Neural progenitor cell (in vitro differentiated cells): Measurements from ENCODE around the gene POFUT1. TPM values are rescaled to one million over a fixed set of nuclear protein-coding genes. Genes with fewer than 3 reads are reported as not detected.

ENCODE experiments used
- DNase-seq: peaks from one replicate; pipeline ENCODE4 v3.0.0-alpha.2; 2016; ENCODE audit warnings: low spot score
- H2AFZ ChIP-seq: fragments of 200-600 bp; sonication (generic); replicated peaks from 2 replicates; pipeline ENCODE4 v1.6.1; 2016; ENCODE audit warnings: antibody characterized with exemption
- H3F3A ChIP-seq: fragments of 200-600 bp; sonication (generic); 2 replicates; pipeline ENCODE4 v1.6.1; 2016; ENCODE audit warnings: antibody characterized with exemption, low read depth
- H3K27ac ChIP-seq: fragments of 200-600 bp; sonication (generic); 2 replicates; pipeline ENCODE4 v1.5.1; 2016; ENCODE audit warnings: mild to moderate bottlenecking
- H3K27me3 ChIP-seq: fragments of 200-600 bp; sonication (generic); 2 replicates; pipeline ENCODE4 v1.6.1; 2016; ENCODE audit warnings: mild to moderate bottlenecking, moderate library complexity
- H3K36me3 ChIP-seq: fragments of 200-600 bp; sonication (generic); 2 replicates; pipeline ENCODE4 v1.5.1; 2016
- H3K4me1 ChIP-seq: fragments of 200-600 bp; sonication (generic); 2 replicates; pipeline ENCODE4 v1.6.1; 2016; ENCODE audit warnings: mixed run types
- H3K4me2 ChIP-seq: fragments of 200-600 bp; sonication (generic); 2 replicates; pipeline ENCODE4 v1.6.1; 2016
- H3K4me3 ChIP-seq: fragments of 200-600 bp; sonication (generic); 2 replicates; pipeline ENCODE4 v1.5.1; 2016
- H3K79me2 ChIP-seq: fragments of 200-600 bp; sonication (generic); 2 replicates; pipeline ENCODE4 v1.6.1; 2016; ENCODE audit warnings: low read depth
- H3K9ac ChIP-seq: fragments of 200-600 bp; sonication (generic); 2 replicates; pipeline ENCODE4 v1.6.1; 2016
- H3K9me3 ChIP-seq: fragments of 200-600 bp; sonication (generic); 2 replicates; pipeline ENCODE4 v1.5.1; 2016; ENCODE audit warnings: low read depth
- H4K20me1 ChIP-seq: fragments of 200-600 bp; sonication (generic); 2 replicates; pipeline ENCODE4 v1.6.1; 2016; ENCODE audit warnings: low read depth
- H3K27ac Mint-ChIP-seq: 3 replicates; pipeline ENCODE4 v1.8.0; 2021; ENCODE audit warnings: mixed read lengths
- H3K27me3 Mint-ChIP-seq: 2 replicates; pipeline ENCODE4 v1.8.0; 2022; ENCODE audit warnings: low read depth, mild to moderate bottlenecking, inconsistent platforms, moderate library complexity, mixed read lengths; ENCODE audit not compliant: insufficient read depth
- H3K36me3 Mint-ChIP-seq: 3 replicates; pipeline ENCODE4 v1.8.0; 2021; ENCODE audit warnings: mixed read lengths
- H3K4me1 Mint-ChIP-seq: 3 replicates; pipeline ENCODE4 v1.8.0; 2021; ENCODE audit warnings: mixed read lengths
- H3K4me3 Mint-ChIP-seq: 3 replicates; pipeline ENCODE4 v1.8.0; 2021; ENCODE audit warnings: mild to moderate bottlenecking, moderate library complexity, mixed read lengths
- H3K9me3 Mint-ChIP-seq: 3 replicates; pipeline ENCODE4 v1.8.0; 2020; ENCODE audit warnings: mixed read lengths
- EZH2 ChIP-seq: fragments of 200-600 bp; sonication (generic); IDR thresholded peaks from 2 replicates; pipeline ENCODE4 v1.6.1; 2017; ENCODE audit warnings: antibody characterized with exemption, mild to moderate bottlenecking, moderate library complexity
- EZH2phosphoT487 ChIP-seq: fragments of 200-600 bp; sonication (generic); IDR thresholded peaks from 2 replicates; pipeline ENCODE4 v1.6.1; 2017; ENCODE audit warnings: antibody characterized with exemption
- total RNA-seq: library from RNA; depleted of rRNA; stranded (reverse); fragments of >200 nt; gene quantifications from 2 replicates; pipeline ENCODE4 v1.2.3, GENCODE V29; 2015; ENCODE audit warnings: low replicate concordance
- TF ChIP-seq, protein P1 (sequence below): fragments of 200-600 bp; sonication (generic); IDR thresholded peaks from 2 replicates; pipeline ENCODE4 v1.5.1; 2017; ENCODE audit warnings: antibody characterized with exemption, mild to moderate bottlenecking

POFUT1 gene
- total RNA-seq, 1 donor from 2014 or later = 22.3 TPM

DNA sequence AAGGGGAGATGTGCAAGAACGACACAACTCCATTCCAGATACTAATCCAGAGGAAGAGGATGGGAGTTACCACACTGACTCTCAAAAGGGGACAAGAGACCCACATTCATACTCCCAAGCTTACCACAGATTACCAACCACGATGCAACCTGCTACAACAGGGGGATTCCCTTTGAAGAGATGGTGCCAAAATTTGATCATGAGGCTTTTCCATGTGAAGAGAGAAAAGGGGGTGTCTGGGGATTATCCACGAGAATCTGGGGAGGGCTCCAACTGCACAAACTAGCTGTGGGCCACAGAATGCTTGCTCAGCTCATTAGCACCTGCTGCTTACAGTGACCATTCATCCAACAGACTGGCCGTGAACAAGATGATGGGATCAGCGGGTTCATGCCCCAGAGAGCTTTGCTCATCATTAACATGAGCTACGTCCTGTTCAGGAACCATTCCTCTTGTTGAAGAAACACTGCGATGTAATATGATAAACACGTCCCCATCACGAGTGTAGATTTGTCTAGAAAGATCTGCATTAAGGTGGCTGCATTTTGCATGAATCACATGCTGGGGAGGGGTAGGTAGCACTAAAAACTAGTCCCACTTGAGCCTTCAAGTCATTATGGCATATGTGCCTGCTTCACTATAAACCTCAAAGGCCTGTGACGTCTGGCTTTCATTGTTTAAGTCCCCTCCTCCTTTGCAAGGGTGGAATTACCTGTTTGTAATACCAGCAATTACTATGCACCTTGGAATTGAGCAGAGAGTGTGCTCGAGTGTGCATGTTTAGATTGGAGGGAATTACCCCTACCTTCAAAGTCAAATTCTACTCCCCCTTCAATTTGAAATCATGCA is 4.1 kb upstream of the POFUT1 start:
- H3K36me3 Mint-ChIP-seq = peaks cover 15% of the 10 kb centered on the region
- Histone ChIP-seq H3K27ac (no peak overlapping the region), H3K4me3 (no peak overlapping the region), H4K20me1 (peaks cover 86% of the 10 kb centered on the region), H3K4me2 (peak overlapping the region; percentile 92), H3K27me3 (no peaks in the 10 kb centered on the region), H3K4me1 (peaks cover 30% of the 10 kb centered on the region), H3K9ac (no peak overlapping the region), H3K9me3 (no peaks in the 10 kb centered on the region), H2AFZ (no peak overlapping the region), H3K79me2 (peaks cover 98% of the 10 kb centered on the region), H3K36me3 (no peaks in the 10 kb centered on the region), H3F3A (peaks cover 23% of the 10 kb centered on the region)
- H3K4me1 Mint-ChIP-seq = peaks cover 45% of the 10 kb centered on the region
- no peak for TF ChIP-seq EZH2
- no peak for TF ChIP-seq EZH2phosphoT487
- TF ChIP-seq, protein P1, sequence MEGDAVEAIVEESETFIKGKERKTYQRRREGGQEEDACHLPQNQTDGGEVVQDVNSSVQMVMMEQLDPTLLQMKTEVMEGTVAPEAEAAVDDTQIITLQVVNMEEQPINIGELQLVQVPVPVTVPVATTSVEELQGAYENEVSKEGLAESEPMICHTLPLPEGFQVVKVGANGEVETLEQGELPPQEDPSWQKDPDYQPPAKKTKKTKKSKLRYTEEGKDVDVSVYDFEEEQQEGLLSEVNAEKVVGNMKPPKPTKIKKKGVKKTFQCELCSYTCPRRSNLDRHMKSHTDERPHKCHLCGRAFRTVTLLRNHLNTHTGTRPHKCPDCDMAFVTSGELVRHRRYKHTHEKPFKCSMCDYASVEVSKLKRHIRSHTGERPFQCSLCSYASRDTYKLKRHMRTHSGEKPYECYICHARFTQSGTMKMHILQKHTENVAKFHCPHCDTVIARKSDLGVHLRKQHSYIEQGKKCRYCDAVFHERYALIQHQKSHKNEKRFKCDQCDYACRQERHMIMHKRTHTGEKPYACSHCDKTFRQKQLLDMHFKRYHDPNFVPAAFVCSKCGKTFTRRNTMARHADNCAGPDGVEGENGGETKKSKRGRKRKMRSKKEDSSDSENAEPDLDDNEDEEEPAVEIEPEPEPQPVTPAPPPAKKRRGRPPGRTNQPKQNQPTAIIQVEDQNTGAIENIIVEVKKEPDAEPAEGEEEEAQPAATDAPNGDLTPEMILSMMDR = no peak
- peak overlapping the region; percentile 37 for H3K27ac Mint-ChIP-seq
- H3K9me3 Mint-ChIP-seq = no peaks in the 10 kb centered on the region
- H3K27me3 Mint-ChIP-seq = peaks cover 5% of the 10 kb centered on the region
- H3K4me3 Mint-ChIP-seq = no peak overlapping the region
- no peak for DNase-seq

GRCh38 chr20:32204205-32205109 is 3.2 kb upstream of the POFUT1 start:
- H3K9me3 Mint-ChIP-seq = no peaks in the 10 kb centered on the region
- H3K4me3 Mint-ChIP-seq = peak overlapping the region; percentile 97
- H3K27me3 Mint-ChIP-seq = peaks cover 6% of the 10 kb centered on the region
- Histone ChIP-seq H3K4me2 (peak overlapping the region; percentile 92), H4K20me1 (peaks cover 77% of the 10 kb centered on the region), H3K4me3 (peak overlapping the region; percentile 95), H3K27ac (peak overlapping the region; percentile 90), H2AFZ (no peak overlapping the region), H3K4me1 (peaks cover 30% of the 10 kb centered on the region), H3K36me3 (no peaks in the 10 kb centered on the region), H3F3A (peaks cover 27% of the 10 kb centered on the region), H3K27me3 (no peaks in the 10 kb centered on the region), H3K9me3 (no peaks in the 10 kb centered on the region), H3K79me2 (peaks cover 95% of the 10 kb centered on the region), H3K9ac (peak overlapping the region; percentile 25)
- peaks cover 53% of the 10 kb centered on the region for H3K4me1 Mint-ChIP-seq
- peaks cover 8% of the 10 kb centered on the region for H3K36me3 Mint-ChIP-seq
- no peak overlapping the region for H3K27ac Mint-ChIP-seq
- DNase-seq = no peak
- no peak for TF ChIP-seq EZH2phosphoT487
- TF ChIP-seq EZH2 = no peak

DNA sequence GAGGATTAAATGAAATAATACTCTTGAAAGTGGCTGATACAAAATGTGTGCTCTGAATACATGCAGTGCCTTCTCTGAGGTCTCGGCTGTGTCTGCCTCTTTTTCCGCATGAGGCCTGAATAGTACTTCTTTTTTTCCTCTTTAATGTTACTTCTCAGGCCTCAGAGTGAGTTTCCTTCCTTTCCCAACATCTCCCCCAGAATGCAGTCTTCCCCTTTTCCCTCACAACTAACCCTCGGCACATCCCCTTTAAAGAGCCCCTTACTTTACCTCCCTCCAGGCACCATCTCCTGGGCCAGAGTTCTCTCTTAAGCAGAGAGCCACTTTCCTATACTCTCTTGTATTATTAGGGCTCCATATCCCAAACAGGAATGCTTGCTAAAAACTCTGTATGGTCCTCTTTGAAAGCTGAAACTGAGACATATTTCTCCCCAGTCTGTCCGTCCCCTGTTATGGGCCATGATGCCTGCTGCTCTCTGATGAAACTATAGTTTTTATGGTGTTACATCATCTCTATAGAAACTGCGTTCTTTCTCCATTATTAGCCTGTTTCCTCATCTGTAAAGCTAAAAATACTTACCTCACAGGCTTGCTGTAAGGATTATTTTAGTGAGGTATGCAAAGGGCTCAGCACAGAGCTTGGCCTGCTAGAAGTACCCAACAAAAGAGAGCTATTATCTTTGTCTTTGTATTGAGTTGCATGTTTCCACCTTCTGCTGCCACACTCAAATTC is 2.4 kb upstream of the POFUT1 start:
- peak overlapping the region; percentile 90 for H3K27ac ChIP-seq
- H3K4me2 ChIP-seq = peak overlapping the region; percentile 92
- H3K9me3 ChIP-seq = no peaks in the 10 kb centered on the region
- Mint-ChIP-seq H3K27ac (peak overlapping the region; percentile 81), H3K4me1 (peaks cover 58% of the 10 kb centered on the region), H3K36me3 (peaks cover 8% of the 10 kb centered on the region), H3K4me3 (peak overlapping the region; percentile 97), H3K9me3 (no peaks in the 10 kb centered on the region), H3K27me3 (peaks cover 7% of the 10 kb centered on the region)
- no peak overlapping the region for H2AFZ ChIP-seq
- H4K20me1 ChIP-seq = peaks cover 69% of the 10 kb centered on the region
- no peaks in the 10 kb centered on the region for H3K36me3 ChIP-seq
- DNase-seq = no peak
- H3K4me1 ChIP-seq = peaks cover 30% of the 10 kb centered on the region
- peaks cover 27% of the 10 kb centered on the region for H3F3A ChIP-seq
- TF ChIP-seq EZH2phosphoT487 = no peak
- TF ChIP-seq, protein P1 = no peak
- TF ChIP-seq EZH2 = no peak
- no peaks in the 10 kb centered on the region for H3K27me3 ChIP-seq
- H3K79me2 ChIP-seq = peaks cover 86% of the 10 kb centered on the region
- H3K9ac ChIP-seq = peak overlapping the region; percentile 25
- peak overlapping the region; percentile 95 for H3K4me3 ChIP-seq
